HCT116 (cell line): ENCODE results near the gene UBE2V1. TPM values are rescaled to one million over a fixed set of nuclear protein-coding genes. Genes with fewer than 3 reads are reported as not detected.

Experiments
- ATAC-seq: fragments of 200-7000 bp; cut with Tn5 transposase; 2 replicates; pipeline ENCODE4 v1.9.1; 2020; ENCODE audit warnings: mild to moderate bottlenecking, moderate library complexity
- BruUV-seq: library from RNA; stranded (reverse); fragments of 400-500 nt; replicated peaks from 2 replicates; lab custom pipeline; 2021; lab: Mats Ljungman, UMichigan
- CTCF ChIA-PET: fragments of 300-600 bp; sonication (Branson Sonifier 250); formaldehyde crosslinking; loops from one replicate; lab custom pipeline; 2021; ENCODE audit warnings: antibody characterized with exemption; lab: Charles Lee
- POLR2A ChIA-PET: fragments of 300-600, 350-600 bp; sonication (Branson Sonifier 250); formaldehyde crosslinking; loops from one replicate; lab custom pipeline; 2021; ENCODE audit warnings: antibody characterized with exemption; lab: Charles Lee
- RAD21 ChIA-PET, 2 experiments: fragments of 300-600 bp; sonication (Branson Sonifier 250); formaldehyde crosslinking; loops; one replicate each; lab custom pipeline; 2023; ENCODE audit warnings: low total read pairs in 2 of 2; ENCODE audit not compliant: uncharacterized antibody in 2 of 2, unreplicated experiment in 2 of 2, low non-redundant PET in 1 of 2; lab: Charles Lee
- DNase-seq: peaks from one replicate; pipeline ENCODE4 v3.0.0-alpha.2; 2010; ENCODE audit warnings: low read depth, low spot score
- H2AFZ ChIP-seq: fragments of 200-600 bp; shearing (Covaris generic), sonication (generic); 2 replicates; pipeline ENCODE4 v1.6.1; 2017; ENCODE audit warnings: low read depth, mixed run types, mixed read lengths, antibody characterized with exemption, low read length; ENCODE audit not compliant: poor library complexity, severe bottlenecking
- H3K27ac ChIP-seq: 2 replicates; pipeline ENCODE4 v1.5.1; 2012; ENCODE audit warnings: low read depth, low read length
- H3K27me3 ChIP-seq: fragments of 200-600 bp; sonication (generic); 2 replicates; pipeline ENCODE4 v1.6.1; 2016; ENCODE audit warnings: mixed run types, low read length, mixed read lengths; ENCODE audit not compliant: insufficient read depth
- H3K36me3 ChIP-seq, 2 experiments: fragments of 200-500 bp in 1 of 2; fragments of 200-600 bp in 1 of 2; sonication (Bioruptor generic) in 1 of 2; sonication (generic) in 1 of 2; 2 replicates each; pipeline versions ENCODE4 v1.5.1 to v1.6.1; 2014 to 2016; ENCODE audit warnings: low read length in 2 of 2, inconsistent platforms in 1 of 2, mixed read lengths in 1 of 2, mixed run types in 1 of 2; ENCODE audit not compliant: insufficient read depth in 2 of 2, control insufficient read depth in 1 of 2
- H3K4me1 ChIP-seq, 2 experiments: fragments of 200-600 bp in 1 of 2; sonication (generic) in 1 of 2; 2 replicates each; pipeline versions ENCODE4 v1.5.1 to v1.6.1; 2012 to 2017; ENCODE audit warnings: low read length in 2 of 2, inconsistent platforms in 1 of 2, mild to moderate bottlenecking in 1 of 2, mixed read lengths in 1 of 2, mixed run types in 1 of 2, moderate library complexity in 1 of 2; ENCODE audit not compliant: insufficient read depth in 2 of 2, control insufficient read depth in 1 of 2
- H3K4me2 ChIP-seq: fragments of 200-600 bp; sonication (generic); 2 replicates; pipeline ENCODE4 v1.6.1; 2017; ENCODE audit warnings: mixed run types, low read length, mixed read lengths
- H3K4me3 ChIP-seq, 2 experiments: fragments of 200-600 bp in 1 of 2; sonication (generic) in 1 of 2; replicated peaks in 1 of 2; 2 replicates each; pipeline ENCODE4 v1.5.1; 2011 to 2016; ENCODE audit warnings: low read length in 2 of 2, control low read depth in 1 of 2, low read depth in 1 of 2, mild to moderate bottlenecking in 1 of 2, mixed read lengths in 1 of 2, mixed run types in 1 of 2
- H3K79me2 ChIP-seq: fragments of 200-600 bp; sonication (generic); 2 replicates; pipeline ENCODE4 v1.6.1; 2017; ENCODE audit warnings: mild to moderate bottlenecking, mixed run types, low read length, moderate library complexity, mixed read lengths; ENCODE audit not compliant: insufficient read depth
- H3K9ac ChIP-seq: fragments of 200-600 bp; sonication (generic); 2 replicates; pipeline ENCODE4 v1.6.1; 2016; ENCODE audit warnings: low read length, mixed read lengths
- H3K9me2 ChIP-seq: fragments of 200-600 bp; sonication (generic), shearing (Covaris generic); 2 replicates; pipeline ENCODE4 v1.6.1; 2017; ENCODE audit warnings: mixed run types, mild to moderate bottlenecking, moderate library complexity; ENCODE audit not compliant: insufficient read depth
- H3K9me3 ChIP-seq, 2 experiments: fragments of 200-500 bp in 1 of 2; fragments of 200-600 bp in 1 of 2; sonication (Bioruptor generic) in 1 of 2; sonication (generic) in 1 of 2; 2 replicates each; pipeline ENCODE4 v1.6.1; 2014 to 2017; ENCODE audit warnings: low read length in 2 of 2, mixed read lengths in 2 of 2, inconsistent platforms in 1 of 2, low read depth in 1 of 2, mild to moderate bottlenecking in 1 of 2, mixed run types in 1 of 2, moderate library complexity in 1 of 2; ENCODE audit not compliant: control insufficient read depth in 1 of 2, insufficient read depth in 1 of 2
- H4K20me1 ChIP-seq: fragments of 200-600 bp; sonication (generic), shearing (Covaris generic); 2 replicates; pipeline ENCODE4 v1.6.1; 2017; ENCODE audit warnings: mixed run types, mild to moderate bottlenecking, moderate library complexity; ENCODE audit not compliant: insufficient read depth
- CBX3 ChIP-seq: IDR thresholded peaks from 2 replicates; pipeline ENCODE4 v1.6.1; 2012; ENCODE audit warnings: low read depth
- CEBPB ChIP-seq: IDR thresholded peaks from 2 replicates; pipeline ENCODE4 v1.6.1; 2012; ENCODE audit warnings: low read depth
- EGR1 ChIP-seq: IDR thresholded peaks from 2 replicates; pipeline ENCODE4 v1.6.1; 2012; ENCODE audit warnings: low read depth
- EZH2phosphoT487 ChIP-seq: fragments of 200-600 bp; IDR thresholded peaks from 2 replicates; pipeline ENCODE4 v1.6.1; 2018; ENCODE audit warnings: antibody characterized with exemption, borderline replicate concordance
- FOSL1 ChIP-seq: IDR thresholded peaks from 2 replicates; pipeline ENCODE4 v1.6.1; 2012; ENCODE audit warnings: low read depth
- JUND ChIP-seq: IDR thresholded peaks from 2 replicates; pipeline ENCODE4 v1.6.1; 2012
- MAX ChIP-seq: IDR thresholded peaks from 2 replicates; pipeline ENCODE4 v1.6.1; 2012
- POLR2AphosphoS5 ChIP-seq: IDR thresholded peaks from 2 replicates; pipeline ENCODE4 v1.6.1; 2011; ENCODE audit warnings: mild to moderate bottlenecking, low read depth, low read length, moderate library complexity
- SP1 ChIP-seq: IDR thresholded peaks from 2 replicates; pipeline ENCODE4 v1.6.1; 2012; ENCODE audit warnings: low read depth
- intact Hi-C: fragments of 100-400 bp; cut with micrococcal nuclease; formaldehyde crosslinking; loops from 2 replicates; pipeline ENCODE4 v1.10.0; 2022
- total RNA-seq: library from RNA; stranded (reverse); gene quantifications from one replicate; pipeline ENCODE4 v1.2.1, GENCODE V29; 2021; ENCODE audit not compliant: unreplicated experiment
- TF ChIP-seq, protein P1 (sequence below), 3 experiments: fragments of 200-600 bp in 1 of 3; sonication (generic) in 1 of 3; IDR thresholded peaks in 2 of 3; conservative IDR thresholded peaks in 1 of 3; 2 replicates each; pipeline ENCODE4 v1.5.1; 2012 to 2017; ENCODE audit warnings: low read depth in 2 of 3, low read length in 2 of 3, antibody characterized with exemption in 1 of 3, borderline replicate concordance in 1 of 3, control low read depth in 1 of 3, mild to moderate bottlenecking in 1 of 3, mixed read lengths in 1 of 3, mixed run types in 1 of 3, moderate library complexity in 1 of 3; ENCODE audit not compliant: insufficient read depth in 1 of 3

UBE2V1 gene
- total RNA-seq, 1 experiment from 2014 or later, result 114 TPM

DNA sequence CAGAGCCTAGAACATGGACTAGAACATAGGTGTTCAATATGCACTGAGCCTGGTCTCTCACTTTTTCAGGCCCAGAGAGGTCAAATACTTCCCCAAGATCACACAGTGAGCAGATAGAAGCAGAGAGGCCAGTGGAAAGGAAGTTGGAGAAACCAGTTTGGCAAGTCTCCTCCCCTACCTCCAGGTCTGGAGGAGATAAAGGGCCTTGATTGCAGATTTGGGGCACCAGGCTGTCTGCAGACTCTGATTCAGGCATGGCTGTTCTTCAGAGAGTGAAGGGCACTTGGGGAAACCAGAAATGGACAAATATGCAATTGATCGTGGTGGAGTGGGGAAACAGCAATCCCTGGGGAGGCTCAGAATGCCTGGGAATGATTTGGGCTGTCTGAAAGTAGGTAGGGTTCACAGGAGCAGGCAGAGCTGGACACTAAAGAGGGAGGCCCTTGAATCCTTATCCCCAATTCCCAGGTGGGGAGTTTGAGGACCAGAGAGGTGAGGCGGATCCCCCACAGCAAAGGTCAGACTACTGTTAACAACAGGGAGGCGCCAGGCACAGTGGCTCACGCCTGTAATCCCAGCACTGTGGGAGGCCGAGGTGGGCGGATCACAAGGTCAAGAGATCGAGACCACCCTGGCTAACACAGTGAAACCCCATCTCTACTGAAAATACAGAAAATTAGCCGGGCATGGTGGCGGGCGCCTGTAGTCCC, 38.2 kb upstream of the UBE2V1 start:
- Histone ChIP-seq H3K9ac (peak overlapping the region; percentile 98), H3K27ac (peak overlapping the region; percentile 90), H3K4me2 (peak overlapping the region; percentile 89), H3K27me3 (no peaks in the 10 kb centered on the region), H3K79me2 (peaks cover 73% of the 10 kb centered on the region), H3K9me2 (no peaks in the 10 kb centered on the region), H3K4me3 (peak overlapping the region; percentile 21 to 80; a peak in 3 of 4 replicates), H4K20me1 (no peaks in the 10 kb centered on the region), H3K36me3 (peaks cover 10 to 22% of the 10 kb centered on the region in 2 experiments; a peak in 3 of 4 replicates), H2AFZ (no peak overlapping the region), H3K9me3 (no peaks in the 10 kb centered on the region), H3K4me1 (peaks cover 32 to 75% of the 10 kb centered on the region in 2 experiments)
- RAD21 ChIA-PET, result no interaction called here
- no TSS peak for BruUV-seq
- no peak for DNase-seq
- POLR2A ChIA-PET, result interaction anchor here (2.0 kb wide), 1 partner anchor 20 kb away, joined by 5 read pairs; no protein-coding TSS in a partner anchor
- peak; percentile 24; the same call in 1 of the 2 replicates for ATAC-seq
- CTCF ChIA-PET, result interaction anchor here (0.9 to 2.0 kb wide), 5 partner anchors 17 to 172 kb away, joined by 3 to 6 read pairs (median 3); no protein-coding TSS in a partner anchor
- intact Hi-C loops, result no loop called here
- TF ChIP-seq SP1, result peak; percentile 59
- no peak for TF ChIP-seq EZH2phosphoT487
- TF ChIP-seq JUND, result no peak
- TF ChIP-seq MAX, result peak; percentile 11; the same call in 1 of the 2 replicates
- TF ChIP-seq FOSL1, result no peak
- no peak for TF ChIP-seq EGR1
- no peak for TF ChIP-seq CEBPB

DNA sequence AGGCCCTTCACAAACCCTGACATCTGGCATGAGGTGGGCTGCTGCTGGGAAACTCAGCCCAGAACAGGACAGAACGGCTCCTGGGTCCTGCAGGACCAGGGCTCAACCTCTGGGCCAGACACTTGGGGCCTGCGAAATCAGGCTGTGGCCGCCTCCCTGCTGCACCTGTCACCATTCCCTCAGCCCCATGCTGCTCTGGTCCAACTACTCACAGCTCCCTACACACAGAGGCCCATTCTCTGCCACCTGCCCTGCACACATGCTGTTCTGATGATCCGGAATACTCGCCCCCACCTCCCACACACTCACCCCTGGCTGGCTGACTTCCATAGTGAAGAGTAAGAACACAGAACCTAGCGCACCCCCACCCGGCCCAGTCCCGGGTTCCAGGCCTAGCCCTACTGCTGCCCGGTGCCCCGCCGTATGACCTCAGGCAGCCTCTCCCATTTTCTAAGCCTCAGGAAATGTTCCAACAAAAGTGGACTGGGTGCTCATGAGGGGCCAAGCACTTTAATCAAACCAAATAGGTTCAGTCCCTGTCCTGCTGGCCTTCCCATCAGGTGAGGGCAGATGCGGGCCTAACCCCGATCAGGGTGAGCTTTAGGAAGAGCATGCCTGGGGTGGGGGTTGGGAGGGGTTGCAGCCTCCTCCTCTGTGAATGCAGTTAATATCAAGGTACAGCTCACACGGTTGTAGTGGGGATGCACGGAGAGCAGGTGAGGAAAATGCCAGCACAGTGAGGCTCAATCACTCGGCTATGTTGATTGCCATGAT, 36.7 kb upstream of the UBE2V1 start:
- TSS peak; percentile 6 for BruUV-seq
- ChIA-PET RAD21 (no interaction called here), POLR2A (no interaction called here), CTCF (interaction anchor here (1.0 to 1.4 kb wide), 2 partner anchors 29 to 171 kb away, joined by 3 read pairs; no protein-coding TSS in a partner anchor)
- H3K27me3 ChIP-seq, result no peaks in the 10 kb centered on the region
- H3K4me3 ChIP-seq, result no peak overlapping the region
- no peak overlapping the region for H2AFZ ChIP-seq
- H3K4me2 ChIP-seq, result peak overlapping the region; percentile 89; the same call in 1 of the 2 replicates
- H3K9me3 ChIP-seq, result no peaks in the 10 kb centered on the region
- no peak overlapping the region for H3K9ac ChIP-seq
- H3K36me3 ChIP-seq, result peaks cover 10 to 25% of the 10 kb centered on the region in 2 experiments; a peak in 3 of 4 replicates
- H3K4me1 ChIP-seq, result peaks cover 32 to 77% of the 10 kb centered on the region in 2 experiments
- no peak for ATAC-seq
- H3K79me2 ChIP-seq, result peaks cover 87% of the 10 kb centered on the region
- intact Hi-C loops, result no loop called here
- H4K20me1 ChIP-seq, result no peaks in the 10 kb centered on the region
- no peak for DNase-seq
- H3K27ac ChIP-seq, result peak overlapping the region; percentile 18; the same call in 1 of the 2 replicates
- H3K9me2 ChIP-seq, result no peaks in the 10 kb centered on the region
- TF ChIP-seq EGR1, result no peak
- TF ChIP-seq, protein P1, sequence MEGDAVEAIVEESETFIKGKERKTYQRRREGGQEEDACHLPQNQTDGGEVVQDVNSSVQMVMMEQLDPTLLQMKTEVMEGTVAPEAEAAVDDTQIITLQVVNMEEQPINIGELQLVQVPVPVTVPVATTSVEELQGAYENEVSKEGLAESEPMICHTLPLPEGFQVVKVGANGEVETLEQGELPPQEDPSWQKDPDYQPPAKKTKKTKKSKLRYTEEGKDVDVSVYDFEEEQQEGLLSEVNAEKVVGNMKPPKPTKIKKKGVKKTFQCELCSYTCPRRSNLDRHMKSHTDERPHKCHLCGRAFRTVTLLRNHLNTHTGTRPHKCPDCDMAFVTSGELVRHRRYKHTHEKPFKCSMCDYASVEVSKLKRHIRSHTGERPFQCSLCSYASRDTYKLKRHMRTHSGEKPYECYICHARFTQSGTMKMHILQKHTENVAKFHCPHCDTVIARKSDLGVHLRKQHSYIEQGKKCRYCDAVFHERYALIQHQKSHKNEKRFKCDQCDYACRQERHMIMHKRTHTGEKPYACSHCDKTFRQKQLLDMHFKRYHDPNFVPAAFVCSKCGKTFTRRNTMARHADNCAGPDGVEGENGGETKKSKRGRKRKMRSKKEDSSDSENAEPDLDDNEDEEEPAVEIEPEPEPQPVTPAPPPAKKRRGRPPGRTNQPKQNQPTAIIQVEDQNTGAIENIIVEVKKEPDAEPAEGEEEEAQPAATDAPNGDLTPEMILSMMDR (IDR thresholded peaks at IDR 0.05 in 2 of 3, conservative IDR thresholded peaks at IDR 0.05 in 1 of 3; ENCODE audit: borderline replicate concordance in 1 of 3, insufficient read depth in 1 of 3, low read depth in 2 of 3, low read length in 2 of 3), result no peak
- no peak for TF ChIP-seq CBX3
- TF ChIP-seq JUND, result no peak
- TF ChIP-seq POLR2AphosphoS5, result no peak
